K562 (cell line): ENCODE results near the gene SLC22A23. TPM values are rescaled to one million over a fixed set of nuclear protein-coding genes. Genes with fewer than 3 reads are reported as not detected.

Source experiments
- BDP1 ChIP-seq: IDR thresholded peaks from 3 replicates; pipeline ENCODE4 v1.6.1; 2011; ENCODE audit not compliant: insufficient read length, insufficient read depth
- CBFA2T2 ChIP-seq: fragments of 450-650 bp; conservative IDR thresholded peaks from 2 replicates; pipeline ENCODE4 v1.6.1; 2017; ENCODE audit warnings: mild to moderate bottlenecking
- CBFA2T3 ChIP-seq: fragments of 450-650 bp; IDR thresholded peaks from 2 replicates; pipeline ENCODE4 v1.6.1; 2017
- CBX5 ChIP-seq: IDR thresholded peaks from 2 replicates; pipeline ENCODE4 v1.6.1; 2014; ENCODE audit warnings: low read depth, borderline replicate concordance
- FOSL1 ChIP-seq: fragments of 200-800 bp; sonication (Bioruptor generic); conservative IDR thresholded peaks from 2 replicates; pipeline ENCODE4 v1.6.1; 2016; ENCODE audit warnings: missing genetic modification characterization, missing compliant biosample characterization
- HDGF ChIP-seq: fragments of 450-650 bp; IDR thresholded peaks from 2 replicates; pipeline ENCODE4 v1.6.1; 2016
- JUND ChIP-seq, 2 experiments: IDR thresholded peaks; 2 replicates in 1 of 2; 3 replicates in 1 of 2; pipeline ENCODE4 v1.6.1; 2011; ENCODE audit warnings: borderline replicate concordance in 2 of 2, low read depth in 2 of 2, low read length in 2 of 2, improper control_type of control experiment in 1 of 2, missing biosample characterization in 1 of 2, missing genetic modification characterization in 1 of 2, missing genetic modification reagents in 1 of 2
- KAT8 ChIP-seq: fragments of 450-650 bp; IDR thresholded peaks from 2 replicates; pipeline ENCODE4 v1.6.1; 2016; ENCODE audit warnings: low read depth, mild to moderate bottlenecking
- KLF16 ChIP-seq: IDR thresholded peaks from 2 replicates; pipeline ENCODE4 v1.6.1; 2016; ENCODE audit warnings: antibody characterized with exemption
- POU5F1 ChIP-seq: fragments of 150-350 bp; IDR thresholded peaks from 2 replicates; pipeline ENCODE4 v1.6.1; 2014; ENCODE audit warnings: borderline replicate concordance, low read length, low read depth, mild to moderate bottlenecking; ENCODE audit not compliant: partially characterized antibody
- RBM15 ChIP-seq: fragments of 200-400 bp; formaldehyde crosslinking; IDR thresholded peaks from 2 replicates; pipeline ENCODE4 v1.6.1; 2018; ENCODE audit warnings: mild to moderate bottlenecking, low read length, moderate library complexity; ENCODE audit not compliant: insufficient read depth
- SMARCA4 ChIP-seq: fragments of 450-650 bp; IDR thresholded peaks from 2 replicates; pipeline ENCODE4 v1.6.1; 2016
- SP1 ChIP-seq: sonication (generic); formaldehyde crosslinking; IDR thresholded peaks from 2 replicates; pipeline ENCODE4 v1.8.1; 2022; ENCODE audit warnings: mild to moderate bottlenecking, missing genetic modification reagents
- ZNF41 ChIP-seq: fragments of 250-450 bp; sonication (Bioruptor Pico); conservative IDR thresholded peaks from 2 replicates; pipeline ENCODE4 v1.4.0; 2020; ENCODE audit warnings: mild to moderate bottlenecking
- ZNF717 ChIP-seq: fragments of 250-450 bp; sonication (Bioruptor Pico); IDR thresholded peaks from 2 replicates; pipeline ENCODE4 v1.5.0; 2021
- polyA plus RNA-seq, 8 experiments: library from polyadenylated mRNA; depleted of rRNA in 4 of 8; stranded (reverse) in 5 of 8; unstranded in 3 of 8; fragments of >200 nt; fragmentation: Nextera tagmentation in 2 of 8; fragmentation: Illumina TruSeq in 1 of 8; extraction: Ambion mirVana in 2 of 8; extraction: Trizol in 1 of 8; gene quantifications; 2 replicates each; pipeline versions ENCODE4 v1.2.1 to v1.2.3, GENCODE V29; 2011 to 2014; ENCODE audit warnings: inconsistent platforms in 1 of 8, missing spikeins in 1 of 8
- total RNA-seq, 7 experiments: library from RNA; depleted of rRNA in 6 of 7; stranded (reverse); fragments of >200 nt in 6 of 7; fragmentation: Illumina TruSeq in 2 of 7; extraction: Trizol in 2 of 7; gene quantifications; 2 replicates each; pipeline versions ENCODE4 v1.2.1 to v1.2.3, GENCODE V29; 2011 to 2021; ENCODE audit warnings: low replicate concordance in 1 of 7
- TF ChIP-seq, protein P1 (sequence below): fragments of 450-650 bp; conservative IDR thresholded peaks from 2 replicates; pipeline ENCODE4 v1.6.1; 2016; ENCODE audit warnings: missing genetic modification characterization, low read depth, mild to moderate bottlenecking, control low read depth, missing compliant biosample characterization
- TF ChIP-seq, protein P2 (sequence below), 2 experiments: fragments of 200-800 bp in 1 of 2; sonication (Bioruptor generic) in 1 of 2; sonication (generic) in 1 of 2; formaldehyde crosslinking in 1 of 2; IDR thresholded peaks in 1 of 2; conservative IDR thresholded peaks in 1 of 2; 2 replicates each; pipeline versions ENCODE4 v1.5.0 to v1.6.1; 2016 to 2020; ENCODE audit warnings: missing compliant biosample characterization in 1 of 2, missing genetic modification characterization in 1 of 2, missing genetic modification reagents in 1 of 2
- TF ChIP-seq, protein P3 (sequence below): sonication (generic); formaldehyde crosslinking; IDR thresholded peaks from 2 replicates; pipeline ENCODE4 v1.5.0; 2020; ENCODE audit warnings: missing genetic modification reagents
- TF ChIP-seq, protein P4 (sequence below), 2 experiments: fragments of 450-650 bp in 1 of 2; sonication (generic) in 1 of 2; formaldehyde crosslinking in 1 of 2; IDR thresholded peaks in 1 of 2; conservative IDR thresholded peaks in 1 of 2; 2 replicates each; pipeline versions ENCODE4 v1.6.1 to v1.8.1; 2016 to 2023; ENCODE audit warnings: mild to moderate bottlenecking in 2 of 2, moderate library complexity in 2 of 2, inconsistent platforms in 1 of 2, missing genetic modification reagents in 1 of 2
- TF ChIP-seq, protein P5 (sequence below): sonication (generic); formaldehyde crosslinking; IDR thresholded peaks from 2 replicates; pipeline ENCODE4 v1.8.1; 2023; ENCODE audit warnings: mild to moderate bottlenecking, missing genetic modification reagents

SLC22A23 gene
- total and polyA plus RNA-seq, 9 of the 15 experiments (the other 6 are each of a cell fraction or from before 2014, with no cell fraction given), result 0.30 to 8.7 (median 2.5) TPM

DNA sequence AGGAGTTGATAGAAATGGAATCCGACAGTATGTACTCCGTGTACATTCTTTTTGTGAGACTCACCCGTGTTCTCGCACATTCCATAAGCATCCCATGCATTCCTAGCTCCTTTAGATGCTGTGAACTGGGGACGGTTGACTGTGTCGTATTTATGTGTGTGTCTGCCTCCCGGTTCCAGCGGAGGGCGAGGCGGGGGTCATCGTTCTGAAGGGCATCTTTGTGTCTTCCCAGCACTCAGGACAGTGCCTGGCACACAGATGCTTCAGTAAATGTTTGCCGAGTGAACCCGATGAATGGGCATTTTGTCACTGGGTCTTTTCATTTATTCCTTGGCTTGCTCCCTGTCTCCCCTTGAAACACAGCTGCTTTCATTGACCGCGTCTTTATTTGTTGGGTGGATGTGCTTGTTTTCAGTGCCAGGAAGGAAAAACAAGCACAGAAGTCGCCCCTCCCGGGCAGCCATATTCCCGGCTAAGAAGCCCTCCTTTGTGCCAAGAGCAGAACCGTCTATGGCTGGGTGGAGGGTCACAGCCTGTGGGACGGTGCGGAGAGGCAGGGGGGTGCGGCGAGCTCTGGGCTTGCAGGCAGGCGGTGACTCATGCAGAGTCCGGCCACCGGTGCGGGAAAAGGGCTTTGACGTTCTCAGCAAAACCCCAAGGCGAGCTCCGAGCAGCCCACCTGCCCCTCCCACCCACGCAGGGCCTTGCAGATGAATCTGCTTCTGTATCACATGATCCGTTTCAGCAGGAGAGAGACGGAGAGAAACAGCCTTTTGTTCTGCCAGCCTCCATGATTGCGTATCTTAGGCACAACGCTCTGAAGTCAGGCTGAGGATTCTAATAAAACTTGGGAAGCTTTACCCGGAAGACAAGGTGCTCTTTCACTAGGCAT, 209.3 kb downstream of the SLC22A23 start (continued):
- no peak for TF ChIP-seq KLF16
- peak; percentile 18; the same call in 1 of the 2 replicates for TF ChIP-seq CBFA2T3
- TF ChIP-seq, protein P1, sequence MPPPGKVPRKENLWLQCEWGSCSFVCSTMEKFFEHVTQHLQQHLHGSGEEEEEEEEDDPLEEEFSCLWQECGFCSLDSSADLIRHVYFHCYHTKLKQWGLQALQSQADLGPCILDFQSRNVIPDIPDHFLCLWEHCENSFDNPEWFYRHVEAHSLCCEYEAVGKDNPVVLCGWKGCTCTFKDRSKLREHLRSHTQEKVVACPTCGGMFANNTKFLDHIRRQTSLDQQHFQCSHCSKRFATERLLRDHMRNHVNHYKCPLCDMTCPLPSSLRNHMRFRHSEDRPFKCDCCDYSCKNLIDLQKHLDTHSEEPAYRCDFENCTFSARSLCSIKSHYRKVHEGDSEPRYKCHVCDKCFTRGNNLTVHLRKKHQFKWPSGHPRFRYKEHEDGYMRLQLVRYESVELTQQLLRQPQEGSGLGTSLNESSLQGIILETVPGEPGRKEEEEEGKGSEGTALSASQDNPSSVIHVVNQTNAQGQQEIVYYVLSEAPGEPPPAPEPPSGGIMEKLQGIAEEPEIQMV (tag), result no peak
- no peak for TF ChIP-seq ZNF41 (CRISPR knock-in tag)
- no peak for TF ChIP-seq BDP1
- no peak for TF ChIP-seq ZNF717 (CRISPR knock-in tag)
- TF ChIP-seq SP1 (CRISPR knock-in tag), result peak; percentile 6; the same call in 1 of the 2 replicates
- TF ChIP-seq, protein P2, sequence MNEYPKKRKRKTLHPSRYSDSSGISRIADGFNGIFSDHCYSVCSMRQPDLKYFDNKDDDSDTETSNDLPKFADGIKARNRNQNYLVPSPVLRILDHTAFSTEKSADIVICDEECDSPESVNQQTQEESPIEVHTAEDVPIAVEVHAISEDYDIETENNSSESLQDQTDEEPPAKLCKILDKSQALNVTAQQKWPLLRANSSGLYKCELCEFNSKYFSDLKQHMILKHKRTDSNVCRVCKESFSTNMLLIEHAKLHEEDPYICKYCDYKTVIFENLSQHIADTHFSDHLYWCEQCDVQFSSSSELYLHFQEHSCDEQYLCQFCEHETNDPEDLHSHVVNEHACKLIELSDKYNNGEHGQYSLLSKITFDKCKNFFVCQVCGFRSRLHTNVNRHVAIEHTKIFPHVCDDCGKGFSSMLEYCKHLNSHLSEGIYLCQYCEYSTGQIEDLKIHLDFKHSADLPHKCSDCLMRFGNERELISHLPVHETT (CRISPR knock-in tag; conservative IDR thresholded peaks at IDR 0.05 in 1 of 2, IDR thresholded peaks at IDR 0.05 in 1 of 2), result no peak
- peak; percentile 27; the same call in 1 of the 2 replicates for TF ChIP-seq CBFA2T2
- TF ChIP-seq, protein P3, sequence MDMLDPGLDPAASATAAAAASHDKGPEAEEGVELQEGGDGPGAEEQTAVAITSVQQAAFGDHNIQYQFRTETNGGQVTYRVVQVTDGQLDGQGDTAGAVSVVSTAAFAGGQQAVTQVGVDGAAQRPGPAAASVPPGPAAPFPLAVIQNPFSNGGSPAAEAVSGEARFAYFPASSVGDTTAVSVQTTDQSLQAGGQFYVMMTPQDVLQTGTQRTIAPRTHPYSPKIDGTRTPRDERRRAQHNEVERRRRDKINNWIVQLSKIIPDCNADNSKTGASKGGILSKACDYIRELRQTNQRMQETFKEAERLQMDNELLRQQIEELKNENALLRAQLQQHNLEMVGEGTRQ (CRISPR knock-in tag), result peak; percentile 64
- TF ChIP-seq JUND (IDR thresholded peaks at IDR 0.05; ENCODE audit: borderline replicate concordance, low read depth, low read length), result peak; percentile 94
- peak; percentile 89; the same call in 2 of the 3 replicates for TF ChIP-seq JUND (tag; IDR thresholded peaks at IDR 0.05; ENCODE audit: borderline replicate concordance, low read depth, low read length)
- TF ChIP-seq RBM15, result no peak
- TF ChIP-seq KAT8, result no peak
- TF ChIP-seq, protein P4, sequence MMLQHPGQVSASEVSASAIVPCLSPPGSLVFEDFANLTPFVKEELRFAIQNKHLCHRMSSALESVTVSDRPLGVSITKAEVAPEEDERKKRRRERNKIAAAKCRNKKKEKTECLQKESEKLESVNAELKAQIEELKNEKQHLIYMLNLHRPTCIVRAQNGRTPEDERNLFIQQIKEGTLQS (IDR thresholded peaks at IDR 0.05), result peak; percentile 92
- TF ChIP-seq, protein P4 (CRISPR knock-in tag; conservative IDR thresholded peaks at IDR 0.05), result peak; percentile 34; the same call in 1 of the 2 replicates
- no peak for TF ChIP-seq HDGF
- TF ChIP-seq POU5F1, result no peak
- TF ChIP-seq, protein P5, sequence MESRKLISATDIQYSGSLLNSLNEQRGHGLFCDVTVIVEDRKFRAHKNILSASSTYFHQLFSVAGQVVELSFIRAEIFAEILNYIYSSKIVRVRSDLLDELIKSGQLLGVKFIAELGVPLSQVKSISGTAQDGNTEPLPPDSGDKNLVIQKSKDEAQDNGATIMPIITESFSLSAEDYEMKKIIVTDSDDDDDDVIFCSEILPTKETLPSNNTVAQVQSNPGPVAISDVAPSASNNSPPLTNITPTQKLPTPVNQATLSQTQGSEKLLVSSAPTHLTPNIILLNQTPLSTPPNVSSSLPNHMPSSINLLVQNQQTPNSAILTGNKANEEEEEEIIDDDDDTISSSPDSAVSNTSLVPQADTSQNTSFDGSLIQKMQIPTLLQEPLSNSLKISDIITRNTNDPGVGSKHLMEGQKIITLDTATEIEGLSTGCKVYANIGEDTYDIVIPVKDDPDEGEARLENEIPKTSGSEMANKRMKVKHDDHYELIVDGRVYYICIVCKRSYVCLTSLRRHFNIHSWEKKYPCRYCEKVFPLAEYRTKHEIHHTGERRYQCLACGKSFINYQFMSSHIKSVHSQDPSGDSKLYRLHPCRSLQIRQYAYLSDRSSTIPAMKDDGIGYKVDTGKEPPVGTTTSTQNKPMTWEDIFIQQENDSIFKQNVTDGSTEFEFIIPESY (CRISPR knock-in tag), result no peak
- no peak for TF ChIP-seq CBX5
- peak; percentile 85 for TF ChIP-seq FOSL1 (tag)
- TF ChIP-seq SMARCA4, result peak; percentile 72
